SK-N-SH (cell line): ENCODE data around the gene MAP7. TPM values are rescaled to one million over a fixed set of nuclear protein-coding genes. Genes with fewer than 3 reads are reported as not detected.

Experiments used
- CTCF ChIA-PET: fragments of 300-600, 350-600 bp; formaldehyde crosslinking; extraction: SDS; loops from one replicate; lab custom pipeline; 2021; lab: Yijun Ruan, JAX
- POLR2A ChIA-PET: fragments of 350-600 bp; sonication (Branson Sonifier 250); formaldehyde crosslinking; extraction: SDS; loops from one replicate; lab custom pipeline; 2020; ENCODE audit warnings: antibody characterized with exemption, inconsistent platforms; lab: Yijun Ruan, JAX
- DNase-seq: peaks from one replicate; pipeline ENCODE4 v3.0.0; 2012
- H2AFZ ChIP-seq: fragments of 200-600 bp; sonication (generic); 2 replicates; pipeline ENCODE4 v1.8.1; 2016; ENCODE audit warnings: antibody characterized with exemption, mild to moderate bottlenecking, low read depth
- H3F3A ChIP-seq: fragments of 200-600 bp; sonication (generic); replicated peaks from 2 replicates; pipeline ENCODE3; 2016; ENCODE audit warnings: antibody characterized with exemption, mild to moderate bottlenecking; ENCODE audit not compliant: insufficient read depth
- H3K27ac ChIP-seq, 2 experiments: fragments of 200-500 bp in 1 of 2; fragments of 200-600 bp in 1 of 2; sonication (Bioruptor generic) in 1 of 2; sonication (generic), shearing (Covaris generic) in 1 of 2; 2 replicates each; pipeline versions ENCODE4 v1.5.1 to v1.6.1; 2014 to 2016; ENCODE audit warnings: low read depth in 2 of 2, inconsistent platforms in 1 of 2, low read length in 1 of 2, mild to moderate bottlenecking in 1 of 2, mixed read lengths in 1 of 2
- H3K27me3 ChIP-seq: fragments of 200-600 bp; sonication (generic), shearing (Covaris generic); 2 replicates; pipeline ENCODE4 v1.6.1; 2016; ENCODE audit warnings: mixed run types; ENCODE audit not compliant: insufficient read depth
- H3K36me3 ChIP-seq, 2 experiments: fragments of 200-500 bp in 1 of 2; fragments of 200-600 bp in 1 of 2; sonication (Bioruptor generic) in 1 of 2; sonication (generic) in 1 of 2; replicated peaks in 1 of 2; 2 replicates each; pipeline versions ENCODE3 to v1.5.1; 2014 to 2016; ENCODE audit warnings: low read length in 1 of 2, mild to moderate bottlenecking in 1 of 2; ENCODE audit not compliant: insufficient read depth in 2 of 2, control insufficient read depth in 1 of 2
- H3K4me1 ChIP-seq, 2 experiments: fragments of 200-500 bp in 1 of 2; fragments of 200-600 bp in 1 of 2; sonication (Bioruptor generic) in 1 of 2; sonication (generic), shearing (Covaris generic) in 1 of 2; 2 replicates each; pipeline versions ENCODE4 v1.5.1 to v1.6.1; 2014 to 2016; ENCODE audit warnings: low read depth in 1 of 2, low read length in 1 of 2, mixed run types in 1 of 2; ENCODE audit not compliant: insufficient read depth in 2 of 2, control insufficient read depth in 1 of 2
- H3K4me2 ChIP-seq: fragments of 200-600 bp; sonication (generic), shearing (Covaris generic); 2 replicates; pipeline ENCODE4 v1.6.1; 2017; ENCODE audit warnings: mixed run types
- H3K4me3 ChIP-seq, 2 experiments: fragments of 200-500 bp in 1 of 2; fragments of 200-600 bp in 1 of 2; sonication (Bioruptor generic) in 1 of 2; sonication (generic), shearing (Covaris generic) in 1 of 2; 2 replicates each; pipeline versions ENCODE4 v1.5.1 to v1.8.1; 2014 to 2016; ENCODE audit warnings: low read depth in 2 of 2, inconsistent platforms in 1 of 2, low read length in 1 of 2, mild to moderate bottlenecking in 1 of 2, mixed read lengths in 1 of 2, moderate library complexity in 1 of 2
- H3K79me2 ChIP-seq: fragments of 200-600 bp; sonication (generic); 2 replicates; pipeline ENCODE4 v1.8.1; 2017; ENCODE audit warnings: mild to moderate bottlenecking; ENCODE audit not compliant: insufficient read depth
- H3K9ac ChIP-seq: fragments of 200-600 bp; sonication (generic); 2 replicates; pipeline ENCODE4 v1.6.1; 2017; ENCODE audit warnings: mixed run types
- H3K9me2 ChIP-seq: fragments of 200-600 bp; sonication (generic); 2 replicates; pipeline ENCODE4 v1.6.1; 2017; ENCODE audit warnings: mixed run types
- H3K9me3 ChIP-seq: fragments of 200-600 bp; sonication (generic); 2 replicates; pipeline ENCODE4 v1.6.1; 2017; ENCODE audit warnings: mixed run types, mild to moderate bottlenecking, moderate library complexity
- H4K20me1 ChIP-seq: fragments of 200-600 bp; sonication (generic); 2 replicates; pipeline ENCODE4 v1.6.1; 2017; ENCODE audit warnings: mild to moderate bottlenecking, mixed run types; ENCODE audit not compliant: insufficient read depth
- EP300 ChIP-seq, 2 experiments: IDR thresholded peaks; 2 replicates each; pipeline versions ENCODE4 v1.4.0 to v1.6.1; 2012; ENCODE audit warnings: borderline replicate concordance in 1 of 2, low read depth in 1 of 2, low read length in 1 of 2
- EZH2phosphoT487 ChIP-seq: fragments of 200-600 bp; sonication (generic); IDR thresholded peaks from 2 replicates; pipeline ENCODE4 v1.6.1; 2017; ENCODE audit warnings: low read depth, mixed run types, mild to moderate bottlenecking, antibody characterized with exemption, moderate library complexity, borderline replicate concordance
- FOSL2 ChIP-seq: IDR thresholded peaks from 2 replicates; pipeline ENCODE4 v1.4.0; 2012; ENCODE audit warnings: low read depth, mild to moderate bottlenecking, moderate library complexity, borderline replicate concordance
- FOXM1 ChIP-seq: IDR thresholded peaks from 2 replicates; pipeline ENCODE4 v1.4.0; 2012; ENCODE audit warnings: low read depth, mild to moderate bottlenecking
- GABPA ChIP-seq: IDR thresholded peaks from 2 replicates; pipeline ENCODE4 v1.4.0; 2012; ENCODE audit warnings: low read depth, mild to moderate bottlenecking
- GATA2 ChIP-seq: sonication (generic); formaldehyde crosslinking; IDR thresholded peaks from 2 replicates; pipeline ENCODE4 v1.5.0; 2020; ENCODE audit warnings: mild to moderate bottlenecking, missing genetic modification reagents
- JUND ChIP-seq: IDR thresholded peaks from 2 replicates; pipeline ENCODE4 v1.4.0; 2012
- MXI1 ChIP-seq: IDR thresholded peaks from 2 replicates; pipeline ENCODE4 v1.6.1; 2012; ENCODE audit warnings: mild to moderate bottlenecking, low read depth, low read length, improper control_type of control experiment
- NFIC ChIP-seq: IDR thresholded peaks from 2 replicates; pipeline ENCODE4 v1.4.0; 2012; ENCODE audit warnings: borderline replicate concordance
- RFX5 ChIP-seq: IDR thresholded peaks from 2 replicates; pipeline ENCODE4 v1.6.1; 2012; ENCODE audit warnings: mild to moderate bottlenecking, improper control_type of control experiment, low read length
- SIN3A ChIP-seq: IDR thresholded peaks from 2 replicates; pipeline ENCODE4 v1.6.1; 2012; ENCODE audit warnings: low read depth, mild to moderate bottlenecking, low read length, moderate library complexity, borderline replicate concordance
- TAF1 ChIP-seq: IDR thresholded peaks from 2 replicates; pipeline ENCODE4 v1.6.1; 2012; ENCODE audit warnings: low read depth, mild to moderate bottlenecking, low read length, moderate library complexity, borderline replicate concordance
- WGBS: methylation state at CpG from one replicate; pipeline ENCODE4 v1.1.6; 2017; ENCODE audit warnings: low lambda C conversion rate; 5-methylcytosine and 5-hydroxymethylcytosine counted together
- polyA plus RNA-seq, 3 experiments: library from polyadenylated mRNA; depleted of rRNA; stranded (reverse); fragments of >200 nt; gene quantifications; 2 replicates each; pipeline ENCODE4 v1.2.3, GENCODE V29; 2012
- TF ChIP-seq, protein P1 (sequence below): IDR thresholded peaks from 2 replicates; pipeline ENCODE4 v1.4.0; 2012; ENCODE audit warnings: low read depth, borderline replicate concordance
- TF ChIP-seq, protein P2 (sequence below): IDR thresholded peaks from 2 replicates; pipeline ENCODE4 v1.4.0; 2012; ENCODE audit warnings: low read depth, borderline replicate concordance
- TF ChIP-seq, protein P3 (sequence below): fragments of 150-350 bp; IDR thresholded peaks from 2 replicates; pipeline ENCODE4 v1.6.1; 2016; ENCODE audit warnings: mild to moderate bottlenecking, low read depth, low read length
- TF ChIP-seq, protein P4 (sequence below): IDR thresholded peaks from 2 replicates; pipeline ENCODE4 v1.4.0; 2012; ENCODE audit warnings: low read depth

MAP7 gene
- polyA plus RNA-seq, 1 of the 3 experiments (the other 2 are of a cell fraction), result 0.76 TPM

DNA sequence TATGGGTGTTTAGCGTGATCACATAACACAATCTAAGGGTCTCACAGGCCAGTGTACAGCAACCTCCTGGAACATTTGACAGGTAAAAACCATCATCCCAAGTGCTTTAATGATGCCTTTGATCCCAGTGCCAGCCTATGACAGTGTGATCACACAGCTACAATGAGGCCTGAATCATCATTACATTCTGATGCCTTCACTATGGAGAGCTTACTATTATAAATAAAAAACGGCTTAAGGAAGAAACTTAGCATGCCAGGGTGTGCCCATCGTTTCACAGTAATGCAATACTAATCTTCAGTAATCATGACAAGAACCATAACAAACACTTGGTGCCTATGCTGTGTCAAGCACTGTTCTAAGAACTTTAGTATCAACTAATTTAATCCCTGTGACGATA lies 11.4 kb downstream of the MAP7 start:
- H3K4me2 ChIP-seq, result no peak overlapping the region
- TF ChIP-seq, protein P1, sequence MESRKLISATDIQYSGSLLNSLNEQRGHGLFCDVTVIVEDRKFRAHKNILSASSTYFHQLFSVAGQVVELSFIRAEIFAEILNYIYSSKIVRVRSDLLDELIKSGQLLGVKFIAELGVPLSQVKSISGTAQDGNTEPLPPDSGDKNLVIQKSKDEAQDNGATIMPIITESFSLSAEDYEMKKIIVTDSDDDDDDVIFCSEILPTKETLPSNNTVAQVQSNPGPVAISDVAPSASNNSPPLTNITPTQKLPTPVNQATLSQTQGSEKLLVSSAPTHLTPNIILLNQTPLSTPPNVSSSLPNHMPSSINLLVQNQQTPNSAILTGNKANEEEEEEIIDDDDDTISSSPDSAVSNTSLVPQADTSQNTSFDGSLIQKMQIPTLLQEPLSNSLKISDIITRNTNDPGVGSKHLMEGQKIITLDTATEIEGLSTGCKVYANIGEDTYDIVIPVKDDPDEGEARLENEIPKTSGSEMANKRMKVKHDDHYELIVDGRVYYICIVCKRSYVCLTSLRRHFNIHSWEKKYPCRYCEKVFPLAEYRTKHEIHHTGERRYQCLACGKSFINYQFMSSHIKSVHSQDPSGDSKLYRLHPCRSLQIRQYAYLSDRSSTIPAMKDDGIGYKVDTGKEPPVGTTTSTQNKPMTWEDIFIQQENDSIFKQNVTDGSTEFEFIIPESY, result no peak
- TF ChIP-seq, protein P2, sequence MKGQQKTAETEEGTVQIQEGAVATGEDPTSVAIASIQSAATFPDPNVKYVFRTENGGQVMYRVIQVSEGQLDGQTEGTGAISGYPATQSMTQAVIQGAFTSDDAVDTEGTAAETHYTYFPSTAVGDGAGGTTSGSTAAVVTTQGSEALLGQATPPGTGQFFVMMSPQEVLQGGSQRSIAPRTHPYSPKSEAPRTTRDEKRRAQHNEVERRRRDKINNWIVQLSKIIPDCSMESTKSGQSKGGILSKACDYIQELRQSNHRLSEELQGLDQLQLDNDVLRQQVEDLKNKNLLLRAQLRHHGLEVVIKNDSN, result no peak
- TF ChIP-seq NFIC (no peak), TAF1 (no peak), EP300 (IDR thresholded peaks at IDR 0.05; ENCODE audit: borderline replicate concordance in 1 of 2, low read depth in 1 of 2, low read length in 1 of 2) (no peak), FOSL2 (no peak)
- TF ChIP-seq, protein P3, sequence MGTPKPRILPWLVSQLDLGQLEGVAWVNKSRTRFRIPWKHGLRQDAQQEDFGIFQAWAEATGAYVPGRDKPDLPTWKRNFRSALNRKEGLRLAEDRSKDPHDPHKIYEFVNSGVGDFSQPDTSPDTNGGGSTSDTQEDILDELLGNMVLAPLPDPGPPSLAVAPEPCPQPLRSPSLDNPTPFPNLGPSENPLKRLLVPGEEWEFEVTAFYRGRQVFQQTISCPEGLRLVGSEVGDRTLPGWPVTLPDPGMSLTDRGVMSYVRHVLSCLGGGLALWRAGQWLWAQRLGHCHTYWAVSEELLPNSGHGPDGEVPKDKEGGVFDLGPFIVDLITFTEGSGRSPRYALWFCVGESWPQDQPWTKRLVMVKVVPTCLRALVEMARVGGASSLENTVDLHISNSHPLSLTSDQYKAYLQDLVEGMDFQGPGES, result no peak
- 52% methylated on average over 3 of the region's 4 CpGs for WGBS
- H3F3A ChIP-seq, result no peaks in the 10 kb centered on the region
- POLR2A ChIA-PET, result no interaction called here
- H4K20me1 ChIP-seq, result no peaks in the 10 kb centered on the region
- no peaks in the 10 kb centered on the region for H3K79me2 ChIP-seq
- CTCF ChIA-PET, result interaction anchor here (2.0 kb wide), 2 partner anchors 12 to 13 kb away, joined by 10 to 12 read pairs; partner anchors contain the start of gene MAP7
- H3K4me3 ChIP-seq, result no peak overlapping the region
- H2AFZ ChIP-seq, result no peak overlapping the region
- no peaks in the 10 kb centered on the region for H3K9me2 ChIP-seq
- H3K27ac ChIP-seq, result no peak overlapping the region
- no peak for DNase-seq
- no peaks in the 10 kb centered on the region for H3K36me3 ChIP-seq
- peaks cover 0 to 6% of the 10 kb centered on the region in 2 experiments; a peak in 1 of 4 replicates for H3K4me1 ChIP-seq
- no peaks in the 10 kb centered on the region for H3K27me3 ChIP-seq
- H3K9me3 ChIP-seq, result no peaks in the 10 kb centered on the region
- H3K9ac ChIP-seq, result no peak overlapping the region

DNA sequence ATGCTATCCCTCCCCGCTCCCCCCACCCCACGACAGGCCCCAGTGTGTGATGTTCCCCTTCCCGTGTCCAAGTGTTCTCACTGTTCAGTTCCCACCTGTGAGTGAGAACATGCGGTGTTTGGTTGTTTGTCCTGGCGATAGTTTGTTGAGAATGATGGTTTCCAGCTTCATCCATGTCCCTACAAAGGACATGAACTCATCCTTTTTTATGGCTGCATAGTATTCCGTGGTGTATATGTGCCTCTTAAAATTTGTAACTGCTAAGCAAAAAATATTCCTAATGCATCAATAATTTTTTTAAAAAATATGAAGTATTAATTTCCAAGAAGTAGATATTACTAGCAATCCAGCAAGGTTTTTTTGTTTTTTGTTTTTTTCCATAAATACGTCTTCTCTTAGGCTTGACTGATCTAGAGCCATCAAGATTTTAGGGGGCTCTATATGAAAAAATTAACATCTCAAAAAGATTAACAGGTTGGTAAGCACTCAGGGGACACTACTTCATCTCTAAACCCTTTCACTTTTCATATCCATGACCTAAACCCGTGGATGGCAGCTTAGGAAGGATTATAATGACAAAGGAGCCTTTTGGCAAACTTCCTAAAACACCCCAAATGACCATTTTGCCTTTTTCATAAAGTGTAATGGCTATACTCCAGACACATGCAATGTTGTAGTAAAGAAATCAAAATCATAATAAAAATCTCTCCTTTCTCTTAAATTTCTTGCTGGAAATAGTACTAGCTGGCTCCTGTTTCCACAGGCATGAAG lies 14.2 kb downstream of the MAP7 start:
- Histone ChIP-seq H3K4me2 (no peak overlapping the region), H3K27me3 (no peaks in the 10 kb centered on the region), H3K9me2 (no peaks in the 10 kb centered on the region), H3F3A (no peaks in the 10 kb centered on the region), H3K79me2 (no peaks in the 10 kb centered on the region), H3K9ac (no peak overlapping the region), H3K36me3 (no peaks in the 10 kb centered on the region), H3K27ac (no peak overlapping the region), H3K9me3 (no peaks in the 10 kb centered on the region), H2AFZ (no peak overlapping the region), H4K20me1 (no peaks in the 10 kb centered on the region), H3K4me3 (no peak overlapping the region), H3K4me1 (peaks cover 0 to 6% of the 10 kb centered on the region in 2 experiments; a peak in 1 of 4 replicates)
- TF ChIP-seq FOXM1 (no peak), SIN3A (no peak), NFIC (no peak), GABPA (no peak), JUND (no peak), EZH2phosphoT487 (no peak), GATA2 (CRISPR knock-in tag) (no peak), TAF1 (no peak), RFX5 (no peak), MXI1 (no peak)
- TF ChIP-seq, protein P4, sequence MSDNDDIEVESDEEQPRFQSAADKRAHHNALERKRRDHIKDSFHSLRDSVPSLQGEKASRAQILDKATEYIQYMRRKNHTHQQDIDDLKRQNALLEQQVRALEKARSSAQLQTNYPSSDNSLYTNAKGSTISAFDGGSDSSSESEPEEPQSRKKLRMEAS, result no peak
- TF ChIP-seq, protein P3, result no peak
- TF ChIP-seq, protein P2, result no peak
- POLR2A ChIA-PET, result no interaction called here
- no peak for DNase-seq
- CTCF ChIA-PET, result interaction anchor here (2.7 kb wide), 1 partner anchor 11 kb away, joined by 11 read pairs; no protein-coding TSS in a partner anchor
- WGBS, result 69% methylated on average over 8 of the region's 8 CpGs
